H9 (cell line): Measurements from ENCODE around the gene PLXNA4. TPM values are rescaled to one million over a fixed set of nuclear protein-coding genes. Genes with fewer than 3 reads are reported as not detected.

Source experiments
- DNase-seq: peaks from one replicate; pipeline ENCODE4 v3.0.0-alpha.2; 2017
- H2AFZ ChIP-seq: one replicate; pipeline ENCODE4 v1.6.1; 2013; ENCODE audit warnings: mild to moderate bottlenecking, low read length, control low read depth, moderate library complexity
- H2AK5ac ChIP-seq: 2 replicates; pipeline ENCODE4 v1.6.1; 2013; ENCODE audit warnings: low read length, control low read depth, mixed read lengths; ENCODE audit not compliant: insufficient read length
- H2BK120ac ChIP-seq: one replicate; pipeline ENCODE4 v1.6.1; 2013; ENCODE audit warnings: low read depth, mild to moderate bottlenecking, low read length, control low read depth, inconsistent platforms; ENCODE audit not compliant: poor library complexity, severe bottlenecking
- H2BK12ac ChIP-seq: 2 replicates; pipeline ENCODE4 v1.6.1; 2013; ENCODE audit warnings: low read length, control low read depth, mixed read lengths, low read depth; ENCODE audit not compliant: insufficient read length
- H2BK15ac ChIP-seq: 2 replicates; pipeline ENCODE4 v1.6.1; 2013; ENCODE audit warnings: low read depth, low read length, control low read depth
- H2BK20ac ChIP-seq: one replicate; pipeline ENCODE4 v1.6.1; 2013; ENCODE audit warnings: low read depth, mild to moderate bottlenecking, low read length, control low read depth, inconsistent platforms; ENCODE audit not compliant: poor library complexity, severe bottlenecking
- H2BK5ac ChIP-seq: 2 replicates; pipeline ENCODE4 v1.6.1; 2013; ENCODE audit warnings: low read length, control low read depth, mixed read lengths; ENCODE audit not compliant: insufficient read length
- H3K14ac ChIP-seq: 2 replicates; pipeline ENCODE4 v1.6.1; 2013; ENCODE audit warnings: low read length, control low read depth; ENCODE audit not compliant: insufficient read depth
- H3K18ac ChIP-seq: 2 replicates; pipeline ENCODE4 v1.6.1; 2013; ENCODE audit warnings: low read depth, mild to moderate bottlenecking, mixed read lengths, low read length, control low read depth; ENCODE audit not compliant: insufficient read length
- H3K23ac ChIP-seq: 2 replicates; pipeline ENCODE4 v1.6.1; 2013; ENCODE audit warnings: low read length, control low read depth, mixed read lengths, low read depth; ENCODE audit not compliant: insufficient read length
- H3K23me2 ChIP-seq: 2 replicates; pipeline ENCODE4 v1.6.1; 2013; ENCODE audit warnings: low read depth, mild to moderate bottlenecking, mixed read lengths, low read length, control low read depth; ENCODE audit not compliant: insufficient read length, poor library complexity, severe bottlenecking
- H3K27ac ChIP-seq: 2 replicates; pipeline ENCODE4 v1.5.1; 2013; ENCODE audit warnings: low read length, control low read depth, mixed read lengths, low read depth; ENCODE audit not compliant: insufficient read length
- H3K27me3 ChIP-seq: 2 replicates; pipeline ENCODE4 v1.6.1; 2013; ENCODE audit warnings: low read length, control low read depth, inconsistent platforms; ENCODE audit not compliant: insufficient read depth
- H3K4ac ChIP-seq: 2 replicates; pipeline ENCODE4 v1.6.1; 2013; ENCODE audit warnings: low read depth, mild to moderate bottlenecking, control low read depth, inconsistent platforms, low read length, moderate library complexity
- H3K4me1 ChIP-seq: 2 replicates; pipeline ENCODE4 v1.6.1; 2013; ENCODE audit warnings: low read length, control low read depth, inconsistent platforms; ENCODE audit not compliant: insufficient read depth
- H3K4me2 ChIP-seq: 2 replicates; pipeline ENCODE4 v1.6.1; 2013; ENCODE audit warnings: low read length, control low read depth, mixed read lengths; ENCODE audit not compliant: insufficient read length, insufficient read depth
- H3K56ac ChIP-seq: 2 replicates; pipeline ENCODE4 v1.6.1; 2013; ENCODE audit warnings: low read depth, mild to moderate bottlenecking, mixed read lengths, low read length, control low read depth; ENCODE audit not compliant: insufficient read length
- H3K79me1 ChIP-seq: 2 replicates; pipeline ENCODE4 v1.6.1; 2013; ENCODE audit warnings: low read depth, mild to moderate bottlenecking, moderate library complexity, low read length, control low read depth, inconsistent platforms; ENCODE audit not compliant: insufficient read depth, poor library complexity, severe bottlenecking
- H3K79me2 ChIP-seq: 2 replicates; pipeline ENCODE4 v1.6.1; 2013; ENCODE audit warnings: low read length, control low read depth, inconsistent platforms; ENCODE audit not compliant: insufficient read depth
- H3K9ac ChIP-seq: 2 replicates; pipeline ENCODE4 v1.6.1; 2013; ENCODE audit warnings: low read length, control low read depth, mixed read lengths; ENCODE audit not compliant: insufficient read length; ENCODE audit errors: extremely low read depth
- H3K9me3 ChIP-seq: one replicate; pipeline ENCODE4 v1.6.1; 2013; ENCODE audit warnings: low read depth, low read length, inconsistent platforms; ENCODE audit not compliant: control insufficient read depth
- H3T11ph ChIP-seq: one replicate; pipeline ENCODE4 v1.6.1; 2013; ENCODE audit warnings: mild to moderate bottlenecking, low read length, control low read depth, inconsistent platforms
- H4K20me1 ChIP-seq: one replicate; pipeline ENCODE4 v1.6.1; 2013; ENCODE audit not compliant: control insufficient read depth, insufficient read length, insufficient read depth
- H4K5ac ChIP-seq: 2 replicates; pipeline ENCODE4 v1.6.1; 2013; ENCODE audit warnings: low read depth, mild to moderate bottlenecking, mixed read lengths, low read length, control low read depth; ENCODE audit not compliant: insufficient read length
- H4K8ac ChIP-seq: replicated peaks from 2 replicates; pipeline ENCODE4 v1.6.1; 2013; ENCODE audit warnings: low read length, control low read depth, mixed read lengths, low read depth; ENCODE audit not compliant: insufficient read length
- H4K91ac ChIP-seq: 2 replicates; pipeline ENCODE4 v1.6.1; 2013; ENCODE audit warnings: low read depth, mild to moderate bottlenecking, moderate library complexity, mixed read lengths, low read length, control low read depth; ENCODE audit not compliant: insufficient read length
- H3K27ac Mint-ChIP-seq, 3 experiments: 2 replicates in 2 of 3; 3 replicates in 1 of 3; pipeline ENCODE4 v1.8.0; 2020 to 2021; ENCODE audit warnings: mixed read lengths in 3 of 3, mild to moderate bottlenecking in 1 of 3, moderate library complexity in 1 of 3
- H3K27me3 Mint-ChIP-seq: 2 replicates; pipeline ENCODE4 v1.8.0; 2021; ENCODE audit warnings: low read depth, mild to moderate bottlenecking, moderate library complexity, mixed read lengths
- H3K36me3 Mint-ChIP-seq, 3 experiments: 2 replicates in 2 of 3; 3 replicates in 1 of 3; pipeline ENCODE4 v1.8.0; 2020 to 2021; ENCODE audit warnings: low read depth in 3 of 3, mixed read lengths in 3 of 3; ENCODE audit not compliant: insufficient read depth in 1 of 3
- H3K4me1 Mint-ChIP-seq, 2 experiments: 2 replicates each; pipeline ENCODE4 v1.8.0; 2020; ENCODE audit warnings: mixed read lengths in 2 of 2
- H3K4me3 Mint-ChIP-seq, 2 experiments: 2 replicates in 1 of 2; 3 replicates in 1 of 2; pipeline ENCODE4 v1.8.0; 2020 to 2021; ENCODE audit warnings: mild to moderate bottlenecking in 2 of 2, mixed read lengths in 2 of 2, moderate library complexity in 1 of 2
- H3K9me3 Mint-ChIP-seq, 2 experiments: 2 replicates in 1 of 2; 3 replicates in 1 of 2; pipeline ENCODE4 v1.8.0; 2020; ENCODE audit warnings: mild to moderate bottlenecking in 2 of 2, mixed read lengths in 2 of 2, moderate library complexity in 1 of 2
- CTCF ChIP-seq: fragments of 200-600 bp; sonication (generic); conservative IDR thresholded peaks from 3 replicates; pipeline ENCODE4 v1.8.0; 2021; ENCODE audit warnings: antibody characterized with exemption, mild to moderate bottlenecking
- WGBS: extraction: QIAGEN DNeasy Blood & Tissue Kit; methylation state at CpG from one replicate; pipeline ENCODE4 v1.1.7; 2013; ENCODE audit warnings: missing lambda C conversion rate, low lambda C conversion rate, mixed read lengths; ENCODE audit not compliant: insufficient read length; ENCODE audit errors: extremely low coverage; 5-methylcytosine and 5-hydroxymethylcytosine counted together
- total RNA-seq: library from RNA; stranded (reverse); gene quantifications from 2 replicates; pipeline ENCODE4 v1.2.1, GENCODE V29; 2021

The PLXNA4 gene
- total RNA-seq, 1 experiment from 2014 or later, result 0.35 TPM

- Histone ChIP-seq H2BK20ac (no peak overlapping the region), H3K23me2 (no peaks in the 10 kb centered on the region), H3K23ac (no peak overlapping the region), H3K56ac (no peak overlapping the region), H3K9me3 (no peaks in the 10 kb centered on the region), H3K79me2 (no peaks in the 10 kb centered on the region), H2BK120ac (no peak overlapping the region), H2BK5ac (no peak overlapping the region), H2AFZ (no peak overlapping the region), H3K14ac (no peak overlapping the region), H3K4me1 (no peaks in the 10 kb centered on the region), H3K4me2 (no peak overlapping the region), H3K9ac (no peak overlapping the region), H3K27me3 (no peaks in the 10 kb centered on the region), H3K79me1 (no peaks in the 10 kb centered on the region), H2BK12ac (no peak overlapping the region), H4K20me1 (no peaks in the 10 kb centered on the region), H2AK5ac (no peak overlapping the region), H3T11ph (no peak overlapping the region), H2BK15ac (no peak overlapping the region), H3K4ac (no peak overlapping the region), H3K18ac (no peak overlapping the region), H4K5ac (no peak overlapping the region), H4K91ac (no peak overlapping the region), H3K27ac (no peak overlapping the region), H4K8ac (no peak overlapping the region)
- TF ChIP-seq CTCF, result no peak
- Mint-ChIP-seq H3K9me3 (no peaks in the 10 kb centered on the region), H3K4me3 (no peak overlapping the region), H3K4me1 (peaks cover 11 to 14% of the 10 kb centered on the region in 2 experiments), H3K27me3 (peaks cover 2% of the 10 kb centered on the region; the same call in 1 of the 2 replicates), H3K36me3 (no peaks in the 10 kb centered on the region), H3K27ac (no peak overlapping the region)
- DNase-seq, result no peak
- no CpG with 5 or more reads among the region's 10 CpGs for WGBS
Measured at GRCh38 chr7:132102391-132102790, 473.9 kb downstream of the PLXNA4 start.
